ENCODE results near the gene MKX.

The MKX gene

GRCh38 chr10:27742195-27743011 is 3.2 kb downstream of the MKX start:
- DNase-seq: peak; percentile 87

GRCh38 chr10:27741173-27742091 is 4.2 kb downstream of the MKX start:
- peak; percentile 32 for DNase-seq

GRCh38 chr10:27736396-27736795 is 9.2 kb downstream of the MKX start:
- DNase-seq: no peak

GRCh38 chr10:27730041-27730440 is 15.6 kb downstream of the MKX start:
- DNase-seq: no peak

- no peak for DNase-seq
Observed at GRCh38 chr10:27728338-27728737, 17.3 kb downstream of the MKX start.

GRCh38 chr10:27724287-27724686 is 21.3 kb downstream of the MKX start:
- DNase-seq: no peak

GRCh38 chr10:27723436-27723835 is 22.2 kb downstream of the MKX start:
- DNase-seq: no peak

GRCh38 chr10:27720529-27720928 is 25.1 kb downstream of the MKX start:
- DNase-seq: no peak

GRCh38 chr10:27719052-27719451 is 26.6 kb downstream of the MKX start:
- no peak for DNase-seq

- DNase-seq: no peak
Observed at GRCh38 chr10:27717861-27718260, 27.8 kb downstream of the MKX start.

GRCh38 chr10:27717224-27717623 is 28.4 kb downstream of the MKX start:
- no peak for DNase-seq

- no peak for DNase-seq
Observed at GRCh38 chr10:27716521-27716920, 29.1 kb downstream of the MKX start.

- DNase-seq: no peak
Observed at GRCh38 chr10:27715505-27715904, 30.1 kb downstream of the MKX start.

- DNase-seq: no peak
Observed at GRCh38 chr10:27714349-27714748, 31.3 kb downstream of the MKX start.

GRCh38 chr10:27713941-27714340 is 31.7 kb downstream of the MKX start:
- DNase-seq: no peak

GRCh38 chr10:27710014-27710413 is 35.6 kb downstream of the MKX start:
- no peak for DNase-seq

- no peak for DNase-seq
Observed at GRCh38 chr10:27709304-27709703, 36.3 kb downstream of the MKX start.

- DNase-seq: no peak
Observed at GRCh38 chr10:27701938-27702537, 43.6 kb downstream of the MKX start.

- DNase-seq: no peak
Observed at GRCh38 chr10:27699776-27700175, 45.8 kb downstream of the MKX start.

- no peak for DNase-seq
Observed at GRCh38 chr10:27698961-27699360, 46.7 kb downstream of the MKX start.

- DNase-seq: no peak
Observed at GRCh38 chr10:27696466-27696865, 49.2 kb downstream of the MKX start.

- no peak for DNase-seq
Observed at GRCh38 chr10:27695706-27696105, 49.9 kb downstream of the MKX start.

GRCh38 chr10:27695088-27695487 is 50.5 kb downstream of the MKX start:
- no peak for DNase-seq

- DNase-seq: no peak
Observed at GRCh38 chr10:27692663-27693062, 53.0 kb downstream of the MKX start.

All from stimulated activated CD8-positive, alpha-beta memory T cell treated with anti-CD3 and anti-CD28 coated beads, Interleukin-4, amount 100 ng/mL, for 48 hours (primary cell).